RCC 7860 (cell line): ENCODE measurements around the gene TRANK1.

Experiments used
- DNase-seq: peaks from one replicate; pipeline ENCODE4 v3.0.0-alpha.2; 2015; ENCODE audit warnings: low spot score
- FAIRE-seq: peaks from 2 replicates; lab custom pipeline; 2012; peaks lifted over from hg19 to GRCh38; lab: Jason Lieb, UNC

Gene TRANK1

DNA sequence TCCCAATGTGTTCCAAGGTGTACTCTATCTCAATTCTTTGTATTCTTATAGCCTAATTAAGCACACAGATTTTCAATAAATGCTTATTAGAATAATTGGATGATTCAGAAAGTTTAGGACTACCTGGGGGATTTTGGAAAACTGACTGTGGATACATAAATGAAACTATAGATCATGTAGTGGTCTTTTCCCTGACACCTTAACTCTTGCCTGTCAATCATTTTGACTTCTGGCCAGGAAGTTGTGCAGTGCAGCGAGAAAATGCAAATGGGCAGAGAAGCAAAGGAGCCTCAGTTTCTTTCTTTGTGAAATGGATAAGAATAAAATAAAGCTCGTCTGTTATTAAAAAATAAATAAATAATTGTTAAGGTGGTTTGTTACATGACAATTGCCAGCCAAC is 133.1 kb downstream of the TRANK1 start:
- FAIRE-seq: no peak
- DNase-seq: no peak

DNA sequence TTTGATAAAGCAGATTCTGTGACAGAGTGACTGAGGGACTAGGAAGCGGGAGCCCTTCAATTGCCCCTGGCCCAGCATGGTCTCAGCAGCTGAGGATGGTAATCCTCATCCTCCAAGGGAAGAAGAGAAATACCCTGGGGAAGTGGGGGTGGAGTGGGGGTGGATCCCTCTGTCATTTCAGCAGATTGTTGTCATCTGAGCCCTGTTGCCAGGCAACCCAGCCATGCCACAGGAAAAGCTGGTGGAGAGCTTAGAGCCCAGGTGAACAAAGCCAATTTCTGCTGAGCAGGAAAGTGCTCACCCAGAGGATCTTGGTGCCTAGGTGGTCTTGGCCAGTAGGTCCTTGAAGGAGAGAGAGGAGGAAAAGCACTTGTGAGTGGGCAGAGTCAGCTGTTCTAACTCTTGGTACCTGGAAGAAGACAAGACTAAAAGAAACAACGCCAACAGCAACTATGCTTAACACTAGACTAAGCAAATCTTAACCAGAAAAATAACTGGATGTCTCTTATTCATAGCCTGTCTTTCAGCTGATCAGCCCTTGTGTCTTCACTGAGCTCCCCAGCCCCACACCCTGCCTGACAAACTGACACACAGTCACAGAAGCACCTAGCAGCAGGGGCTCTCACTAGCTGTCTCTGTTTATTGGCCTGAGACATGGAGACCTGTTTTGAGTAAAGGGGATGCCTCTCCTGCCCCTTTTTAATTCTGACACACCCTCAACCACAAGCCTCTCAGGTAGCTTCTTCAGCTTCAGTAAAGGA is 140.4 kb downstream of the TRANK1 start:
- no peak for FAIRE-seq
- DNase-seq: no peak

DNA sequence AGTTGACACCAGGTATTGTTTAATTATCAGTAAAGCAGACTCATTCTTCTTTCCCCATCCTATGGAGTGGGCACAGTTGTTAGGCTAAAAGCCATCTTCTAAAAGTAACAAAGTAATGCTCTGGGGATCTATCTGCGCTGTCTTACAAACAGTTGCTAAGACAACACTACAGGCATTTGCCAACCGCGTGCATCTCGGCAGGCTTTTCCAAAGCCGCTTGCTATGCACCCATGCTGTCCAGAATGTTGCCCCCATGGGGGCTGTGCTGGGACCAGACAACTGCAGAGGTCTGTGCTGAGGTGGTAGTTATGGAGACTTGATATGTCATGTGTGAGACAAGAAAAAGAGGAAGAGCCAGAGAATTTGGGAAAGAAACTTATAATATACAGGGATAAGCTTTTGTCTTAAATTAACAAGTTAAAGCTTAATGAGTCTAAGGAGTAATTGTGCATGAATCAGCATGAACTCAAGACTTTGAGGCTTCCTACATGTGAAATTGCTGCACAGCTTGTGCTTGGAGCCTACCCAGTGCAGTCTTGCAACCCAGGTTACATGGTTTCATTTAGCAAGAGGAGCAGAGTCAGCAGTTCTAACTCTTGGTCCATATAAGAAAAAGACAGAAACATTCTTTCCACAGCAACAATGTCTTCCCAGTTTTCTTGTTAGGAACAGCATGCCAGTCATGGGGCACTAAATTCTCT is 141.6 kb downstream of the TRANK1 start:
- no peak for FAIRE-seq

DNA sequence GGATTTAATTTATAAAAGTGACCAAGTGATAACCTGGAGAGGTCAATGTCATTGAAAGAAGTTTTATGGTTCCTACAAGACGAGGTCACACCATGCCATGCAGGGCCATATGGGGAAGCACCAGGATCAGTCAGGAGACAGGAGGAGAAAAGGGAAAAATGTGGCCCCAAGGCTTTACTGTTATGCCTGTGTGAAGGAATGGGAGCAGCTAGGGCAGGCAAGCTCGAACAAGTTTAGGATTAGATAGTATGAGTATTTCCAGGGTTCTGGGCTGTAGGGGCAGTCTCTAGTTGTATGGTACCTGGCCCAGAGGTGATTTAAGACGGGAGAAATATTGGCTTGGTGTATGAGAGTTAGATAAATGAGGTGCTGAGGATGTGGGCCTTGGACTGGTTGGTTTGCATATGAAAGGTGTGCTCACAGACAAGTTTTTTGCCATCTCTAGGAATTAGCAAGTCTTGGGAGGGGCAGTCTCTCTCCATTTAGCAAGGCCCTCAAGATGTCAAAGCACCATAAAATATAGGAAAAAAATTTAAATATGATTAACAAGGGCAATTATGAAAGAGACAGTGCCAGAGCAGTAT is 144.2 kb downstream of the TRANK1 start:
- no peak for FAIRE-seq
- no peak for DNase-seq

More for the DNA sequence above, 141.6 kb downstream of the TRANK1 start:
- no peak for DNase-seq

DNA sequence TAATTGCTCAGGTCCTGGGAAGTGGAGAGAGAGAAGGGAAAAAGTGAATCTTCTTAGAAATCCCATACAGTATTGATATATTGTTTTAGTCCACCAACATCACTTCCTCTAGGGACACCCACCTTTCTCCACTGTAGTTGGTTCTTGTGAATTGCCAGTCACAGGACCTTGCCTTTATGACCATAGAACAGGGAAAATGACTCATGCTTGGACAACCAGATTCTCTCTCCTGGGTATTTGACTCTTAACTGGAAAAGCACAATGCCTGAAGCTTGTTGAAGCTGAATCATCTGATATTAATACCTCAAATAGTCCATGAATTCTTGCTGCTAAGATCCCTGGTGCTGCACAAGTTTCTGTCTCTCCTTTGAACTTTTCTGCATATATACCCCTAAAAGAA is 148.0 kb downstream of the TRANK1 start:
- FAIRE-seq (no peak), DNase-seq (peak; percentile 13)

DNA sequence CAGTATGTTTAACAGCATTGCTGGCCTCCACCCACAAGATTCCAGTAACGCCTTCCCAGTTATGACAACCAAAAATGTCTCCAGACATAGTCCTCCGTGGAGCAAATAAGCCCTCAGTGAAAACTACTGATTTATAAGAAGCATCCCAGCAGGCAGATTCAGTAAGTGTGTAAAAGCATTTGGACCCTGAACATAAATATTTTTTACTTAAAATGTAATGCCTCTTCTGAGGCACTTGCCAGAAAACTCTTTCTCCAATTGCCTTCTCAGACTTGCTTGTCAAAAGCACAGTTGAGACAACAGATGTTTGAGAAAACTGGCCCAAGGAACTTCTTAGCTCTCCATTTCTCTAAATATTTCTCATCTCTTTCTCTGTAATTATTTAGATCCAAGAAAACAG is 148.7 kb downstream of the TRANK1 start:
- FAIRE-seq: no peak
- DNase-seq: no peak

DNA sequence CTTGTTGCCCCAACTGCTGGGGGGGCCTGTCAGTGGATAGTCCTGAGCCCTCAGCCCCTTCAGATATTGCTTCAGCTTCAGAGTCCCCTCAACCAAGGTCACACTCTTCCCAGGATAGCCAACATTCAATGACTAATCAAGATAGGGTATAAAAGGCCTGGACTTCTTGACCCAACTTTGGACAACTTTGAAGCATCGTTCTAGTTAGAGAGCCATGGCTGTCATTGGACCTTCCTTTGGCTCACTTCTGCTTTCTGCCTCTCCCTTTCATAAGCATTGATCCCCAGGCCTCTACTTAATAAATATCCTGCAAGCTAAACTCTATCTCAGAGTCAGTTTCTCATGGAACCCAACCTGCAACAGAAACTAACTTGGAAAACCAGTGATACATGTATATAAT is 149.2 kb downstream of the TRANK1 start:
- no peak for DNase-seq
- no peak for FAIRE-seq

DNA sequence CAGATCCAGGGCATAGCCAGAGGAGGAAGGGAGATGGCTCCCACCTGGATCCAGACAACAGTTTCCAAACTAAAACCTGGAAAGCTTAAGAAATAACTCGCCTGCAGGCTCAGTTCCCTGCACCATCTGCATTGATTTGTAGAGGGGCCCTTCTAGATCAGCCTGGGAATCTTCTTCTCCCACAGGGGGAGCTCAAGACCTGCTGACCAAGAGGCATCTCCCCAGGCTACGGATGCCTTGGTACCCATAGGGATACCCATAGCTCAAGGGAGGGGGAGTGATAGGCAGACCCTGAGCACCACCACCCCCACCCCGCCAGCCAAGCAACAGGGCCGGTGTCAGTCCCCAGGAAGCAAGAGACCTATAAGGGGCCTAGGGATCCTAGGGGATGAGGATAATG is 152.5 kb downstream of the TRANK1 start:
- FAIRE-seq (no peak), DNase-seq (no peak)

DNA sequence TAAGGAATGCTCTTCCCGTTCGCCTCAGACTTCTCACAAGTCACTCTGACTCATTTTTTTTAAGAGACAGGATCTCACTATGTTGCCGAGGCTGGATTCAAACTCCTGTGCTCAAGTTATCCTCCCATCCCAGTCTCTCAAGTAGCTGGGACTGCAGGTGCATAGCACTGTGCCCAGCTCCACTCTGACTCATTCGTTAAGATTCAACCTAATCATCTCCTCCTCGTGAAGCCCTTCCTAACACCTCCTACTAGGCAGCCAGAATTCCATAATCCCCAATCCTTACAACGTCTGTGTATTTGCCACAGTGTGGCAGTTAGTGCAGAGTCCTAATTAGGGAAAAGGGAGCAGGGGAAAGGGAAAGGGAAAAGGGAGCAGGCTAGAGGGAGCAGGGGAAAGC is 154.1 kb downstream of the TRANK1 start:
- DNase-seq: no peak
- FAIRE-seq: no peak

DNA sequence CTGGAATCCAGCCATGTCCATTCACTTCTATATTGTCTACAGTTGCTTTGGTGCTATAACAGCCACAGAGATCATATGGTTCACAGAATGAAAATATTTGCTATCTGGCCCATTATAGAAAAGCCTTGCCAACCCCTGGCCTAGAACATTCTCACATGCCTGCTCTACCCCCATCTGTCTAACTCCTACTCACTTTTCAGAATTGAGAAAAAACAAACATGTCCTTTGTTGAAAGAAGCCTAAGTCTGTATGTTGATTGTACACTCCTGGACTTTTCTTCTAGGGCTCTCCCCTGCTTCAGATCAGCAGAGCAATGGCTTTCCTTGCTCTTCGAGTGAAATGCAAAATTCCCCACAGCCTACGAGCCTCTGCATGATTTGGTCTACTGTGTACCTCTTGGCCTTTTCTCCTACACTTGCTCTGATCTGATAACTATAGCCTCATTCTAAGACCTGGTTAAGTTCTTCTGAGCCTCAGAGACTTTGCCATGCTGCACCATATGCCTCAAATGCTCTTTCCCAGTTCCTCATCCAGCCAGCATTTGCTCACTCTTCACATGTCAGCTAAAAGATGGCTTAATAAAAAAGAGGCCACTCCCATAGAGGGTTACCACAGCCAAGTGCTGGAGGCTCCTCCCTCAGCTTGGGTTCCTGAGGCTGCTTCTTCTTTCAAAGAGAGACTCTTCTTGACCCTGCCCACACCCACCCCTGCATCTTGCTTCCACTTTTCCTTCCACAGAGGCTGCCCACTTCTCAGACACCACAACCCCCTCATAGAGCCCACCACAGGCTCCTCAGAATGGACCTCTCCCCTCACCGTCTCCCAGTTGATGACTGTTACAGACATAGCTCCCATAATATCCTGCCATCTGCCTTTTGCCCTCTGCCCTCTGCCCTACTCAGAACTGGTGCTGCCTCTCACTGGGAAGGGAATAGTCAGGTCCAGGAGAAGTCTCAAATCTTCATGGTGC is 157.6 kb downstream of the TRANK1 start:
- DNase-seq: no peak
- no peak for FAIRE-seq

DNA sequence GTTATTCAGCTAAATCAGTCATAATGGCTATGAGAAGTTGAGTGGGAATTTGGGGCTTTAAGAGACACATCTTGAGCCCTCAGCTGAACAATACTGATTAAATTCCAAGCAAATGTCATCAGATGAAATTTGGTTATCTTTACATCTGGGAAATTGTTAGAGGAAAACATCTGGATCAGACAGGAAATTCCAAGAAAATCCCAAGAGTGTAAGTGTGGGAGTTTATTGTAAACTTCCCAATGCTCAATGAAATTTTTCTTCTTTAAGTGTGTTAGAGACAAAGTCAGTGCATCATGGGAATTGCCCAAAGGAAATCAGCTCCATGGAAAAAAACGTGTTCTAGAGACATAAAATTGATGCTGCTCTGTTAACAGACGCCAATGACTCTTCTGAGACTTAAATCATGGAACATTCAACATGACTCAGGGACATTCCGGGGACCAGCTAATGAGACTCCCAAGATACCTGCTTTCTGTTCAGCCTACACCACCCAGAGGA is 160.7 kb downstream of the TRANK1 start:
- no peak for DNase-seq
- FAIRE-seq: no peak

DNA sequence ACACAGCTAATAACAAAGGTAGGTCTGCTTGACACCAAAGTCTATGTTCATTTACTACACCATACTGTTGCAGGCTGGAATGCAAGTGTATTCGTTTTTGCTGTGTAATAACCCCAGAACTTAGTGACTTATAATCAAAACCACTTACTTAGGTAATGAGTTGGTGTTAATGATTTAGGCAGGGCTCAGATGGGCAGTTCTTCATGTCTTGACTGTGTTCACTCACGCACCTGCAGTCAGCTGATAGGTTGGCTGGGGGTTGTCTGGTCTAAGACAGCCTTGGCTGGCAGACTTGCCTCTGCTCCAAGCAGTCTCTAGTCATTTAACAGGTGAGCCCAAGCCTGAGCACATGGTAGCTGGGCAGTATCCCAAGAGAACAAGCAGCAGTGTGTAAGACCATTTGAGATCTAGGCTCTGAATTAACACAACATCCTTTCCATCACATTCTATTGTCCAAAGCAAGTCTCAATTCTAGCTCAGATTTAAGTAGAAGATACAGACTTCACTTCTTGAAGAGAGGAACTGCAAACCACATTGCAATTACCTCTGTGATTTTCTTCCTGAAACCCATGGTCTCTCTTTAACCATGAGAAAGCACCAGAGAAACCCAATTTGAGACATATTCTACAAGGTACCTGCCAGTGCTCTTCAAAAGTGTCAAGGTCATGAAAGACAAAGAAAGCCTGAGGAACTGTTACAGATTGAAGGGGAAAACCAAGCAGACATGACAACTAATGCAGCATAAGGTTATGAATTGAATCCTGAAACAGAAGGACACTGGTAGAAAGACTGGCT is 167.2 kb downstream of the TRANK1 start:
- FAIRE-seq (no peak), DNase-seq (no peak)
